HG03135 (cell line): ENCODE results near the gene PPFIA1.

Experiments
- ATAC-seq: cut with Tn5 transposase; IDR thresholded peaks from one replicate; pipeline ENCODE4 v1.9.1; 2021; ENCODE audit warnings: mild to moderate bottlenecking, moderate library complexity; ENCODE audit not compliant: unreplicated experiment

Gene PPFIA1

DNA sequence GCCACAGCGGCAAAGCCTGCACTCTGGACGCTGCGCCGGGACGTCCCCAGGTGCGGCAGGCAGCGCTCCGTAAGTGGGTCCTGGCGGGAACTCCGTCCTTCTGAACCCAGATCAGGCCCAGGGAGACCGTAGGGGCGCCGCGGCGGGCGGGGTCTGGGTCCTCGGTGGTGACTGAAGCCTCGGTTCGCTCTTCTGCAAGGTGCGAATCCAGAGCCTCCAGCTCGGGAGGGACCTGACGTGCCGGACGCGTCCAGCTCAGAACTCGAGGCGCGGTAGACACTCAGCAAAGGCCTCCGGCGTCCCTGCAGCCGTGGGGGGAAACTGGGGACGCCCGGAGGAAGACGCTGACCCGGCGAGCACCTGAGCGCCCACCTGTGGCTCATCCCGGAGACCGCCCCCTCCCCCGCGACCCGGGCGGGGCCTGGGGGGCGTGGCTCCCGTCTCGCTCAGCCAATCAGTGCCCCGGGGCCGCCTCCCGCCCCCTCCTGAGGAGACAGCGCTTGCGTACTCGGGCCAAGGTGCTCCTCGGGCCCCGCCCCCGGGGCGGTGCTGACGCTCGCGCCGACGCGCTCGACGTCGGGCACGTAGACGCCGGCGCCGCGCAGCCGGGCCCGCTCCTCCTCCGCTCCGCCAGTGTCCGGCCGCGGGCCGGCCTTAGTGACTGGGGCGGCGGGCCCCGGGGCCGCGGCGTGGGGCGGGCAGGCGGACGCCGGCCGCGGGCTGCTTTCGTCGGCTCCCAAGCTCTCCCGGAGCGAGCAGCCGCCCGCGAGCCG is at the start of gene PPFIA1:
TSS of gene PPFIA1 (plus strand) at position 587 of the 773 bp plus-strand sequence. CDS start 1,483 bp downstream, outside the sequence.
- peak; percentile 93 for ATAC-seq

DNA sequence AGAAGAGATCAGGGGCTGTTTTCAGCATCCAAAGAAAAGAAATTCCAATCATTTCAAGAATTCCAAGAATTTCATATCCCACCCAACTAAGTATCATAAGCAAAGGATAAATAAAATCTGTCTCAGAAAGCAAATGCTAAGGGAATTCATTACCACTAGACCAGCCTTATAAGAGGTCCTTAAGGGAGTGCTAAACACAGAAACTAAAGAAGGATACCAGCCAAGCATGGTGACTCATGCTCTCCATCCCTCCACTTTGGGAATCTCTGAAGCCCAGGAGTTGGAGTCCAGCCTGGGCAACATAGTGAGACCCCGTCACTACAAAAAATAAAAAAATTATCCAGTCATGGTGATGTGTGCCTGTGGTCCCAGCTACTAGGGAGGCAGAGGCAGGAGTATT is 49.6 kb upstream of the PPFIA1 start:
- no peak for ATAC-seq

DNA sequence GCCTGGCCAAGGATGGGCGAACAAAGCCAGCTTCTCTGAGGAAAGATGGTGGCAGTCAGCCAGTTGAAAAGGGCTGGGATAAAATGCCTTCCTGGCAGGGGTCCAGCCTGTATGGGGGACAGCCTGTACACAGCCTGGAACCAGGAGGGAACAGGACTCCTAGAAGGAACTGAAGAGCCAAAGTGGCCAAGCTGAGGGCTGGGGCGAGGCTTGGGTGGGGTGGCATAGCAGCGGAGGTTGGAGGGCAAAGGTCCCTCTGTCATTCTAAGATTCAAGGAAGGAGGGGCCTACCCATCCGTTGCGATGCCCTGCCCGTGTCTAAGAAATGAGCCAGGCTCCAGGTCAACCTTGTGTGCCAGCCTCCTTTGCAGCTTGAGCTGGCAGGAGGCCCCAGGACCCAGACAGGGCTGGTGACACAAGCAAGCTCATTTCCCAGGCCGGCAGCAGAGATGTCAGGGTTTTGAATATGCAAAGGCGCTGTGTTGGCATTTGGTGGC is 44.8 kb upstream of the PPFIA1 start:
- ATAC-seq, result no peak

DNA sequence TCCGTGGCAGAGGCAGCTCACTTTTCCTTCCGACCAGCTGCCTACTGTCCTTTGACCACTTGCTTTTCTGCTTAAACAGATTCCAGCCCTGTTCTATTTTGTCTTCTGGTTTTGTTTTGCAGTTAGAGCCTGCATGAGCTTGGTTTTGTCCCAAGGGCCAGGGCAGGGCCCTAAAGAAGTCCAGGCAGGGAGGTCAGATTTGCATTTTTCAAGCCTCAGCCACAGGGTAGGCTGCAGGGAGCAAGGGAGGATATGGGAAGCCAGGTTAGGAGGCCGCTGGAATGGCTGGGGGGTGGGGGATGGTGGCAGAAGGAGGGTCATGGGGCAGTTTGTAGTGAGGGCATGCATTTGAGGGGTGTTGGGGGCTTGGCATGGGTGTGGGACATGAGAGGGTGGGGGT is 44.3 kb upstream of the PPFIA1 start:
- no peak for ATAC-seq

DNA sequence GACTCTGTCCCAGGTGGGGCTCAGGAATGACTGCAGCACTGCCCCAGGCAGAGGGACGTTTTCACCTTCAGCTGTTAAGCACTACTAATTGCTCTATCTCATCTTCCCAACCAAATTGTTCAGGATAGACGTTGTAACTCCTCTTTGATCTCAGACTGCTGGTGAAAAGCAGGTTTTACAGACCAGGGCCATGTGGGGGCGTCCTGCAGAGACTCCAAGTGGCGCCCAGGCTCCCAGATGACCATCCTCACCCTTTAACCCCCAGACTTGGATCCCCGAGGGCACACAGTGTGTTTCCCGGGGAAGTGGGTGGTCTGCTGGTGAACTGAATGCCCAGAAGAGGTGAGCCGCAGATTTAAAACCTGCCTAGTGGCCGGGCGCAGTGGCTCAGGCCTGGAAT is 43.5 kb upstream of the PPFIA1 start:
- no peak for ATAC-seq

DNA sequence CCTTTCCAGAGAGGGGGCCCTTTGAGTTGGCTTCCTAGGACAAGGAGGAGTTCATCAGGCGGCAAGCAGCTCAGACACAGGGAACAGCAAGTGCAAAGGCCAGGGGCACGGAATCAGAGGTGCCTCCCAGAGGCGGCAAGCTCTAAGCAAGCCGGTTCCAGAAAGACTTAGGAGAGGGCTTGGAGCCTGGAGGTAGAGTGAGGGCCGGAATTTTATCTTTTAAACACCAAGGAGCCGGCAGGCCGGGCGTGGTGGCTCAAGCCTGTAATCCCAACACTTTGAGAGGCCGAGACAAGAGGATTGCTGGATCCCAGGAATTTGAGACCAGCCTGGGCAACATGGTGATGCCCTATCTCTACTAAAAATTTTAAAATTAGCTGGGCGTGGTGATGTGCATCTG is 40.8 kb upstream of the PPFIA1 start:
- no peak for ATAC-seq

DNA sequence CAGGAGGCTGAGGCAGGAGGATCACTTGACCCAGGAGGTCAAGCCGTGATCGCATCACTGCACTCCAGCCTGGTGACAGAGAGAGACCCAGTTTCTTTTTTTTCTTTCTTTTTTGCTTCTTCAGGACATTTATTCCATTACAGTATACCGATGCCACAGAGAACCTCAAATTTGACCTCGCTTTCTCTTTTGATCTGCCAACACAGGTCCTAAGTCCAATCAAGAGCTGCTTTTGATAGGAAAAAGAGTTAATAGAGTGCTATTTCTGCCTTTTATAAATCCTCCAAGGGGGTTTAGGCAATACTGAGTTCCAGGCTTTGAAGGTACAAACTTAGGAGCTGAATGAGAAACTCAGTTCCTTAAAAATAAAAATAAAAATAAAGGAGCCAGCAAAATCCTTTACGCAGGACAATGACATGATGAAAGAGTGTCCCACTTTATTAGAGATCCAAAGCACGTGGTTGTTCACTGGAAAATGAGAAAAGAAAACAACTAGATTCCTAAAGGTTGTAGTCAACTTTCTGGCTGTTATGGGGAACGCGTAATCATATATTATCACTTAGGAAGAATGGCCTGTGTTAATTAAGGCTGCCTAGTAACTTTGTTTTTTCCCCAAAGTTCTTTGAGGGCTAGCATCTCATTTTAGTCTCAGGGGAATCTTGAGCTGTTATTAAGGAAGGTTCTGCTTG is 40.2 kb upstream of the PPFIA1 start:
- no peak for ATAC-seq

DNA sequence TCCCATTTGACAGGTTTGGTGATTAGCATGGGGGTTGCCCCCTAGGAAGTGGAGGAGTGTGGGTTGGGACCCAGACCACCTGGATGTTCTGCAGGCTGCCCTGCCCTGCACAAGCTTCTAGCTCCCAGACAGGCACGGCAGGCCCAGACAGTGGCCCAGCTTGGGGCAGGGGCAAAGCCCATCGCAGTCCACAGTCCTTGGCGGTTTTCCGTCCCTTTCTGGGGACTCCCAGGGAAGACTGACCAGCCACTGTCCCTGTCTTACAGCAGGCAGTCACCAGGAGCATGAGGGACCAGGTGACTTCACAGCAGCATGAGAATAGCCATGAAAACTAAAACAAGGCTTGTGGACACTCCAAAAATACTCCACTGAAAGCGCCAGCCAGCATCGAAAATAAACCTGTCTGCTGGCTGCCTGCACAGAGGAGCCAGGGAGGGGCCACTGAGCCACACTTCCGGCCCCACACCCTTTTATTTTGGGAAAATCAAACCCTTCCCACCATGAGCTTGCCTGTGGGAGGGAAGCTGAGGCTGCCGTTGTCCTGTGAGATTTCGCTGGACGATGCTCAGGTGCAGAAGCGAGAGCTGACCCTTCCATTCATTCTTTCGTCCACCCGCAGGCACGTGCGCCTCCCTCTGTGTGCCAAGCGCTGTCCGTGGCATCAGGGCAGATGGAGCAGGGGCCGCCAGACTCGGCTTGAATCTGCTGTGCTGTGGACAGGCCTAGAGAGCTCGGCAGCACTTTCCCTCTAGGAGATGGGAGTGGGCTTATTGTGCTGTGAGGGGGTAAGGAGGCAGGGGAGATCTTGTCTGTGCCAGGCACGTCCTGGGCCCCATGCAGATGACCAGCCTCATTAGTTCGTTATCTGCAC is 39.4 kb upstream of the PPFIA1 start:
- no peak for ATAC-seq

DNA sequence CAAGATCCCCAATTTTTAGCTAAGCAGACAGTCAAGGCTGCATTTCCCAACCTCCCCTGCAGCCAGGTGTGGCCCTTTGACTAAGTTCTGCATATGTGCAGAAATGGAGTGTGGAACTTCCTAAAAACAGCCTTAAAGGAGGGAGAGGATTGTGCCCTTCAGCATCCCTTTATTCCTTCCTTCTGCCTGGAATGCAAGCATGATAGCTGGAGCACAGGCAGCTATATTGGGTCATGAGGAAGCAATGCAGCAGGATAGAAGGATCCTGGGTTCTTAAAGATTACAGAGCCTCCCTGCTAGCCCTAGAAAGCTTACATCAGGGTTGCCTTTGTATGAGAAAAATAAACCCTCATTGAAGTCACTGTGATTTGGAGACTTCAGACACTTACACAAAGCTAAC is 37.5 kb upstream of the PPFIA1 start:
- no peak for ATAC-seq

DNA sequence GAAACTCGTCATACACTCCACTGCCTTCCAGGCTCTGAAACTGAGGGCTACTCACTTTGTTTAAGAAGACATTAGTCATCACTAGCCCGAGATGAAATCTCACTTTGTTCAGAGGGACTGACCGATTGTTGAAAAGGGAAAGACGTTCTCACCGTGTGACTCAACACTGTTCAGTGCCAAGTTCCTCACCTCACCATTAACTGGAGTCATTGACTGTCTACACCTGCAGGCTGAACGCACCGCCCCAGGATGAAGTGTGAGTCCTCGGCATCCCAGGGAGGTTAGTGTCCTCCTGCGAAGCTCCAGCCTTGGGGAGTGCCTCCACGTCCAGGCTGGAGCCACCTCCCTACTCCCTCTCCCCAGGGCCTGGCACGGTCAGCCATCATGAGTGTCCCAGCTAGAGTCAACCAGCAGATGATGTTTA is 37.0 kb upstream of the PPFIA1 start:
- ATAC-seq, result no peak

DNA sequence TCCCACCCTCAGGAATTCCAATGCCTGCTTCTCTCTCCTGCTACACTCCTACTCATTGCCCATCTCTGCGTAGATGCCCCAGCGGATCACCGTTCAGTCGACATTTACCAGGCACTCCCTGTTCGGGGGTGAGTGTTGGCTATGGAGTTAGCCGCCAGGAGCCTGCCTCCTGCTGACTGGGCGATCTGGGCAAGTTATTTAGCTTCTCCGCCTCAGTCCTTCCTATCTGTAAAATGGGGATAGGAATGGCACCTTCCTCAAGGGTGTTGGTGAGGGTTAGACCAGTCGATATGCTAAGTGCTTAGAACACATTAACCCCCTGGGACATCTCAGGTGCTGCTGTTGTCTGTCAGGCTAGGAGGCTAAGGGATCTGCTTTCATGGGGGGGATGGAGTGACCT is 36.5 kb upstream of the PPFIA1 start:
- no peak for ATAC-seq

DNA sequence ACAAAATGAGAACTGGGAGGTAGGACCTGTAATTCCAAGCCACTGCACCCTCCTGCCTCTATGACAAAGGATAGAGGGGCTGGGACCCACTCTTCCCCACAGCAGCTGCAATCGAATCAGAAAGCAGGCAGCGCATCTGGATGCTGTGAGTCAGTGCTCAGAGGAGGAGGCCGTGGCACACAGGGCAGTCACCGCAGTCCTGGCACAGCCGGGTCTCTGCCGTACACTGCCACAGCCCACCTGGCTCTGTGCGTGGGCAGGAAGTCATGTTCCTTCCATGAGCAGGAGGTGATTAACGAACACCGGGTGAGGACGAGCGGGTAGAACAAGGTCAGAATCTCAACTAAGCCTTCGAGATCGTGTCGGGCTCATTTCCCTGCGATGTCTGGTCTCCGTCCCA is 30.2 kb upstream of the PPFIA1 start:
- no peak for ATAC-seq

DNA sequence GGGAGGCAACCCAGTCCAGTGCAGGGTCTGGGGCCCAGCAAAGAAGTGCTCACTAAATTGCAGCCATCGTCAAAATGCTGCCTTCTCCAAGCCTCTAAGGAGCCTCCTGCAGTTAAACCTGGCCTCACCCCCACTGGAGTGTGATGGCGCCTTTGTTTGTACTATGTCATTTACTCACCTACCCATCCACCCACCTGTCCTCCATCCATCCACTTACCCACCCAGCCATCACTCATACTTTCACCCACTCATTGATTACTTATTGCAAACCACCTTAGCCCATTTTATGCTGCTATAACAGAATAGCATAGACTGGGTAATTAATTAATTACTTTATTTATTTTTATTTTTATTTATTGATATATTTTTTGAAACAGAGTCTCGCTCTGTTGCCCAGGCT is 28.8 kb upstream of the PPFIA1 start:
- ATAC-seq, result no peak

DNA sequence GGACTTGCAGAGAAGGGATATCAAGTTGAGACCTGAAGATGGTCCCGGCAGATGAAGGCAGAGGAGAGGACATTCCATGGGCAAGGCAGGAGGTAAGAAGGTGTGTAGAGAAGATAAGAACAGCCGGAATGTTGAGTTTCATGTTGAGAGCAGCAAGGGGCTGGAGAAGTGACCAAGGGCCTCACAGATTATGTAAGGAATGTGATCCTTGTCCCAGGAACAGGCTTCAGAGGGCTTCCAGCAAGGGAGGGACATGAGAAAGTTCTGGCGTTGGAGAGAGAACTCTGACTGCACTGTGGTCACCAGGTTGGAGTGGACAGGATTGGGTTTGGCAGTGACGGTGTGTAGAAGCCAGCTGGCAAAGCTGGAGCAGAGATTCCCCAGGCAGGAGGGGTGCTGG is 27.6 kb upstream of the PPFIA1 start:
- ATAC-seq, result no peak

DNA sequence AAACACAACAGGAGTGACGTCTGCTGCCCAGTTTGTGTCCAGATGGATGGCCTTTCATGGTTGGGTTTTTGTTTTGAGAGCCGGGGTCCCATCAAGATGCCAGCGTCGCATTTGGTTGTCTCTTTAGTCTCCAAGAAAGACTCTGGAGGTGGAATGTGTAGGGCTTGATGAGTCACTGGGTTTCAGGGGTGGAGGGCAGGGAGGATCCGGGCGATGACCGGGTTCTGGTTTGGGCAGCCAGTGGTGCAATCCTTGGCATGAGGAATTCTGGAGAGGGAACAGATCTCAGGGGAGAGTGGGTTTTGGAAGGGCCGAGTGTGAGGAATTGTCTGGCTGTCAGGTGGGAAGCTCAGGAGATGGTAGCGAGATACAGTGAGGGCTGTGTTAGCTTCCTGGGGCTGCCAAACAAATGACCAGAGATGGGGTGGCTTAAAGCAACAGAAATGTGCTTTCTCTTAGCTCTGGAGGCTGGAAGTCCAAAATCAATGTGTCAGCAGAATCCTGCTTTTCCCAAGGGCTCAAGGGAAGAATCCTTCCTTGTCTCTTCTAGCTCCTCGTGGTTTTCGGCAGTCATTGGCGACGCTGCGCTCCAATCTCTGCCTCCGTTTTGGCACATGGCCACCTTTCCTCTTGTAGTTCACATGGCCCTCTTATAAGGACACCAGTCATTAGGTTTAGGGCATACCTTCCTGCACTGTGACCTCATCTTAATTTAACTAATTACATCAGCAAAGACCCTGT is 26.4 kb upstream of the PPFIA1 start:
- ATAC-seq, result no peak

DNA sequence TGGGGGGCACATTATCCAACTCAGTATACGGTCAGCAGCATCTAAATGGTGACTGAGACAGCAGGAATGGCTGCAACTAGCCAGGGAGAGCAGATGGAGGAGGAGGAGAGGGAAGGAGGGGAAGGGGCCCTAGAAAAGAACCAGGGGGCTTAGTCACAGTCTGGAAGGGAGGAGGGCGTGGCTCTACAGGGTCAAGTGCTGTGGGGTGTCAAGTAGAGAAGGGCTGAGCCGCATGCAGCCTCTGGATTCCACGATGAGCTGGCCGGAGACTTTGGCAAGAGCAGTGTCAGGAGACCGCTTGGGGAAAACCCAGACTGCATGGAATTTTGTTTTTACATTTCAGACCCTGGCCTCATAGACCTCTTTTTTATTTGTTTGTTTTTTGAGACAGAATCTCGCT is 25.8 kb upstream of the PPFIA1 start:
- no peak for ATAC-seq

DNA sequence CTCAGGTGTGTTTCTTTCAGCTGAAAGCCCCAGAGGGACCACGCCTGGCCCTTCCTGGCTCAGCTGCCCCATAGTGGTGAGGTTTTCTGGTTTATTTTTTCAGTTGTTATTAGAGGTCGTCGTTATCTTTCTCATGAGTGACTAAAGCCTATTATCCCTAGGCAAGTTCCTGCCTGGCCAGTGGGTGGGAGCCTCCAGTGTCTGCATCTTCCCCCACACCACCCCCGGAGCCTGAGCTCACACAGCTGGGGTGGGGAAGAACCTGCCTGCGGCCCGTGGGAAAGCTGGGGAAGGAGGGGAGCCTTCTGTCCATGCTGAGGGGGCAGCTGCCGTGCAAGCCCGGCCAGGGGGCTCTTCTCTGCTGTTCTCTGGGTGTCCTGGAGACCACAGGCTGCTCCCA is 24.3 kb upstream of the PPFIA1 start:
- ATAC-seq, result no peak

DNA sequence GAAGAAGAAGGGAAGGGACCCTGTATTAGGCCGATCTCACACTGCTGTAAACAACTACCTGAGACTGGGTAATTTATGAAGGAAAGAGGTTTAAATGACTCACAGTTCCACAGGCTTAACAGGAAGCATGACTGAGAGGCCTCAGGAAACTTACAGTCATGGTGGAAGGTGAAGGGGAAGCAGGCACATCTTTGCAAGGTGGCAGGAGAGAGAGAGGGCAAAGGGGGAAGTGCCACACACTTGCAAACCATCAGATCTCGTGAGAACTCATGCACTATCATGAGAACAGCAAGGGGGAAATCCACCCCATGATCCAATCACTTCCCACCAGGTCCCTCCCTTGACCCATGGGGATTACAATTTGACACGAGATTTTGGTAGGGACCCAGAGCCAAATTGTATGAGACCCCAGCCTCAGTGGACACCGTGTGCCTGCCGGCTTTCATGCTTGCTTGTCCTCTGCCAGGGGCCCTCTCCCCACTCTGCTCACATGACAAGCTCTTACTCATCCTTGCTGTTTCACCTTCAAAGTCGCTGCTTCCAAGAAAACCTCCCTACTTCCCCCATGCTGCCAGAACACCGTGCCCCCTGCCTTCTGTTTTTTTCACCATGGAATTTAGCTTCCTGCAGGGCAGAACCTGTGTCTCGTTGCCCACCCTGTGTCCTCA is 23.3 kb upstream of the PPFIA1 start:
- ATAC-seq, result no peak

DNA sequence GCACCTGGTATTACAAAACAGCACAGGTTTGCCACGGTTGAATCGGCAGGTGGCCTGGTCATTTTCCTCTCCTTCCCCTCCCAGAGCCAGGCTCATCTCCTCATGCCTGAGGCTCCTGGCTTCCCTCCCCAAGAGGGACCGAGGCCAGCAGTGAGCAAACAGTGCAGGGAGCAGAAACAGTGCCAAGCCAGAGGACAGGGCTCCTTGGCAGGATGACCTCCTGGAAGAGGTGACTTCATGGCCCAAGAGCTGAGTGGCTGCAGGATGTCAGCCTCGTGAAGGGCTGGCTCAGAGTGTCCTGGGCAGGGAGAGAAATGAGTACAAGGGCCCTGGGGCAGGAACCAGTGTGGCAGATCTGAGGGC is 22.8 kb upstream of the PPFIA1 start:
- ATAC-seq, result no peak
